DMS79 (cell line): Measurements from ENCODE around the gene RAE1.

Experiments
- DNase-seq: peaks from one replicate; lab custom pipeline; 2025; lab: John Stamatoyannopoulos, UW

Gene RAE1

GRCh38 chr20:57372157-57372556 lies 21.1 kb downstream of the RAE1 start:
- no peak for DNase-seq

DNA sequence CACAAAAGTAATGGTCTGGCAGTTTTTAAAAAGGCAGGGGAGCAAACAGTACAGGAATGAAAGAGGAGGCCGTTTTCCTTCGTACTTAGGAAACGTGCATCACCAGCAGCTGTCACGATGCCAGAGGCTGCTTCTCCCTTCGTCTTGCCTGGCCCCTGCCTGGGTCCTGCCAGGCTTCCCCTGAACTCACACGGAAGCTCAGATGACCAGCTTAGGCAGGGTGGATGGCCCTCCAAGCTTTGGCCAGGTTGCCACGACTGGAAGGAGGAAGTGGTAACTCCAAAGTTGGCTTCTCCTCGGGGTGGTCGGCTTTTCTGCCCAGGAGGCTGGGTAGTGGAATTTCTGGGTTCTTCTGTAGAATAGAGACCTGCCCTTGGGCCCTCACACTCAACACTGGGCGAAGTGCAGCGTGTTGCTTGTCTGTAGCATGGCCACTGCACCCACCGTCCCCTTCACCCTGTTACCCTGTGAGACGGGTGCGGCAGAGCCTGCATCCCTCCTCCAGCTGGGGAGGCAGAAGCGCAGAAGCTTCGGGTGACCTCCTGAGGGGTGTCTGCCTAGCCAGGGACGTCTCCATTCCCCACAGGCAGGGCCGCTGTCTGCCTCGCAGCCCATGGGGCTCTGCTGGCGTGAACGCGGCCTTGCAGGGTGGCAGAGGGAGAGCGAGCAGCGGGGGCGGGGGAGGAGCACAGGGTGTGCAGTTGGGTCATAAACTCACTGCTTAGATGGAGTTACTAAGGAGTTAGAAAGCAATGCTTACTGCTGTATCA lies 21.7 kb downstream of the RAE1 start:
- DNase-seq: no peak

DNA sequence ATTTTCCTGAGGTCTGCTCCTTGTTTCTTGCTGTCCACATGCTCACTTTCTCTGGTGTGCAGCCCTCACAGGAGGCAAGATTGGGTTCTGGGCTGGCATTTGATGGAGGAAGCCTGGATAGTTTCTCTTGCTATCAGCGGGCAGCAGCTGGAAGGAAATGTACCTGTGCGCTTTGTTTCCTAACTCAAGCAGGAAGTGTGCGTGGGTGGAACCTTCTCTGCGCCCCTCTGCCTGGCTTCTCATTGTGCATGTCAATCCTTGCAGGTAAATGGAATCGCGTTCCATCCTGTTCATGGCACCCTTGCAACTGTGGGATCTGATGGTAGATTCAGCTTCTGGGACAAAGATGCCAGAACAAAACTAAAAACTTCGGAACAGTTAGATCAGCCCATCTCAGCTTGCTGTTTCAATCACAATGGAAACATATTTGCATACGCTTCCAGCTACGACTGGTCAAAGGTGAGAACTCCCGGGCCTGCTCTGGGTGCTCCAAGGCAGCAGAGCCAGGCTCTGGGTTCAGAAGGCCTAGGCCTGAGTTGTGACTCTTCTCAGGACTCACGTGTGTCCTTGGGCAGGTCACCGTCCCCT lies 23.4 kb downstream of the RAE1 start:
- DNase-seq: no peak

DNA sequence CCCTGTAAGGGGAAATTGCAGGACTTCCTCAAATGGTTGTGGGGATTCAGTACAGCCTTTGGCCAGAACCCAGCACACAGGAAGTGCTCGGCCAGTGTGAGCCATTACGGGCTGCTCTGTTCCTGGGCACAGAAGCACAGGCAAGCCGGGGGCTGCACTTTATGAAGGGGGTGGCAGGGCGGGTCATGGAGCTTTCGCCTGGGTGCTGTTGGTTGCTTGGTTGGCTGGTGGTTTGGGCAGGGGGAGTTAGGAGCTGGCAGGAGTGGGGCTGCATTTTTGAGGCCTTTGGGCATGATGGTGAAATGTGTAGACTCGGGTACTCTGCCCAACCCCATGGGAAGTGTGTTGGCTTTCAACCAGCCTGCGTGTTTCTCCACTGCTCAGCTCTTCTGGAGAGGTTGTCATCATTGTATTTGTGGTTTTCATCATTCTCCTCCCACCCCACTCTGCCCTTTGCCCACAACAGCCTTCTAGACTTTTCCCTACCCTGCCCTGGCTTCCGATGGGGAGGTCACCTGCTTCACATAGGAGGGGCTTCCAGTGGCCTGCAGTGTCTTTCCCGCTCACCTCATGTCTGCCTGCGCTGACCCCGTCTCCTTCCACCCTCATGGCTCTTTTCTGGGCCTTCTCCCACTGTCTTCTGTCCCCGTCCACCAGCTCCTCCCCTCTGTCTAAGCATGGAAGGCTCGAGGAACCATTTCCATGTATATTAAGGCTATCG lies 24.0 kb downstream of the RAE1 start:
- DNase-seq: no peak

DNA sequence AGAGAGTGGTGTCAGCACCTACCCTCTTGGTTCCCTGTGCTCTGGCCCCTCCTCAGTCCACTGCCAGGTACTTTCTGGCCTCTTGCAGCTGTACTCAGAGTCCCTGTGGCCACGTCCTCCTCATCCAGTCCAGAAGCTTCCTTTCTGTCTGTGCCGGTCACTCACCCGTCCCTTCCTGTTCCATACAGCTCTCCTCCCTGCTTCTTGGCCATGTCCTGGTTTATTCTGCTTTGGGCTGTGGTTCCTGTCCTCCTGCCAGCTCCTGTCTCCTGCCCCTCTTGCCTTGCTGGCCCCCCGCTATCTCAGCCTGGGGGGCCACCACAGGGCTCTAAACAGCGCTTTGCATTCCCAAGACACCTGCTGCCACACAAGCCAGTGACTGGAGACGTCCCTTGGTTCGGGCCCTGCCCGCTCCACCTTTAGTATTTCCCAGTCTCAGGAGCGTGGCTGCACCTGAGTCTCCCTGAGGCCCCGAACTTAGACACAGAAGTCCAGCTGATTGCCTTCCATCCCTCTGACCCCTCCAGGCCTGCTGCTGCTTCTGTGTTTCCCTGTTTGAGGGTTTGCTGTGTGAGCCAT lies 24.7 kb downstream of the RAE1 start:
- DNase-seq: no peak

DNA sequence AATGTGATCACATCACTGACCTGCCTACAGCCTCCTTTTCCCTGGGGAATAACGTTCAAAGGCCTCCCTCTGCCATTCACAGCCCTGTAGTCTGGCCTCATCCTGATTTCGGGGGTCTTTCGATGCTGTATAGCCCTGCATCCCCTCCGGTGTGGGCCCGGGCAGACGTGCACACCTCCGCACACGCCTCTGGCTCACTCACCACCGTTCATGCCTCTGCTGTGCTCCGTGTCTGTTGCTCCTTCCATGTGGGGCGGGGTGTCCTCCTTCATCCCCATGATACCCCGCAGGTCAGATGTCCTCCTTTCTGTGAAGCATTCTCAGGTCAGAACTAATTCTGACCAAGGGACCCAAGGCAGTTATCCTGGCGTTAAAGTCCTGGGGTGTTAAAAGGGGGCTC lies 26.3 kb downstream of the RAE1 start:
- DNase-seq: no peak

- no peak for DNase-seq
Observed at GRCh38 chr20:57378107-57378506, 27.1 kb downstream of the RAE1 start.

GRCh38 chr20:57378646-57379262 lies 27.7 kb downstream of the RAE1 start:
- DNase-seq: no peak

- no peak for DNase-seq
Observed at GRCh38 chr20:57379263-57379647, 28.2 kb downstream of the RAE1 start.

- DNase-seq: no peak
Observed at GRCh38 chr20:57380081-57380750, 29.2 kb downstream of the RAE1 start.

DNA sequence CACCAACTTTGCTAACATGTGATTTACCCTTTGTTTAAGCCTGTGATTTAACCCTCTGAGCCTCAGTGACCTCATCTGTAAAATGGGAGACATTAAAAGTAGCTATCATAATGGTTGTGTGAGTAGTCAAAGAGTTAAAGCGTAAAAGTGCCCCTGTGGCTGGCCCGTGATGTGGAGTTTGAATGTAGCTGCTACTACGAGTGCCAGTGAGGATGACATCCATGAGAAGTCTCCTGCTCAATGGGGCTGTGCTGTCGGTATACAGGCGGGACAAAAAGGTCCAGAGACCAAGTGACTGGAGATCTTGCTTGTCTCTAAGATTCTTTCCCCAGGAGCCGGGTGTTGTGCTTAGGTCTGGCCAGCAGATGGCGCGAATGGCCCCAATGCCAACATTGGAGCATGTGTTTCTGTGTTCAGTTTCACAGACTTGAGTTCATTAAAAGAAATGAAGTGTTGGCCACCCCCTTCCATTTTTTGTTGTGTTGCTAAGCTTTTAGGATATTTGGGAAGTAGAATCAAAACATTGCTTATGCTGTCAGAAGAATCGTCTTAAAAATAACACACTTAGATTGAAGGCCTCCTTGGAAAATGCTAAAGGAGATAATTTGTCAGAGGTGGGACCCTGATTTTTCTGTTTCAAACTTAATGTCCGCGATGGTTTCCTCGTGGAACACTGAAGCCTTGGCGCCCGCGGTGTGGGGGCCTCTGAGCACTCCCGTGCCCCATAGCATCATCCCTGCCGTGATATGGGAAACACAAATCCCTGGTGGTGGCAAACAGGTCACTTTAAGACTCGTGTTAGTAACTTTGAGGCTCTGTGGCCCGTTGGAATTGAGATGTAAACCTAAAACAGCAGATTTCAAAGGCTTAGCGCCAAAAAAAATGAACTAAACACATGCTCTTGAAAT lies 30.8 kb downstream of the RAE1 start:
- DNase-seq: peak; percentile 26

DNA sequence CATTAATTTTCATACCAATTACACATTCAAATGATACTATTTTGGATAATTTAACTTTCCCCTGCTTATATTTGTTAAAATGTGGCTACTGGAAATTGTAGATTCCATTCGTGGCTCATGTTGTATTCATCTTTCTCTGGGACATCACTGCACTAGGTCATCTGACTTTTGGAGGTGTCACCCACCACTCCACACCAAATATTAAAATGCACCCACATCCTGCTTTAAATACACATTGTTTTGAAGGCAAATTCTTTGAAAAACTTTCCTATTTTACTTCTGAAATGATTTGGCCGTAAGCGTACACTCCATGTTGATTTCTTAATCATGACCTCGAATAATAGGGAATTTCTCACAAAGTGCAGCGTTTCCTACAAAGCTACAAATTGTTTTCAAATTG lies 31.5 kb downstream of the RAE1 start:
- no peak for DNase-seq

- no peak for DNase-seq
Observed at GRCh38 chr20:57383447-57384347, 32.6 kb downstream of the RAE1 start.

- no peak for DNase-seq
Observed at GRCh38 chr20:57384486-57384885, 33.4 kb downstream of the RAE1 start.

GRCh38 chr20:57384953-57385761 lies 34.1 kb downstream of the RAE1 start:
- no peak for DNase-seq

GRCh38 chr20:57385940-57386339 lies 34.9 kb downstream of the RAE1 start:
- no peak for DNase-seq

DNA sequence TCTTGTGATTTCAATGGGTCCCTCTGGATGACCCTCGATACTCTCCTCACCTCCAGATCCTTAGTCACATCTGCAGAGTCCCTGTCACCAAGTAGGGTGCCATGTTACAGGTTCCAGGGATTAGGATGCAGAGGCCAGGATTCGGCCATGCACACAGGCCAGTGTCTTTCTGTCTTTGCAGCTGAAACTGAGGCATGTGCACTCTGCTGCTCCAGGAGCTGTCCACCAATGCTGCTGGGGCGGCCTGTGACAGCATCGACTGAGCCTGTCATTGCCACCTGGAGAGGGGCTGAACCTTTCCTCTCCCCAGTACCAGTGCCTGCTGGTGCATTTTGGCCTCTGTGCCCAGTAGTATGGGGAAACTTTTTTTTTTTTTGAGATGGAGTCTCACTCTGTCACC lies 35.7 kb downstream of the RAE1 start:
- DNase-seq: no peak

DNA sequence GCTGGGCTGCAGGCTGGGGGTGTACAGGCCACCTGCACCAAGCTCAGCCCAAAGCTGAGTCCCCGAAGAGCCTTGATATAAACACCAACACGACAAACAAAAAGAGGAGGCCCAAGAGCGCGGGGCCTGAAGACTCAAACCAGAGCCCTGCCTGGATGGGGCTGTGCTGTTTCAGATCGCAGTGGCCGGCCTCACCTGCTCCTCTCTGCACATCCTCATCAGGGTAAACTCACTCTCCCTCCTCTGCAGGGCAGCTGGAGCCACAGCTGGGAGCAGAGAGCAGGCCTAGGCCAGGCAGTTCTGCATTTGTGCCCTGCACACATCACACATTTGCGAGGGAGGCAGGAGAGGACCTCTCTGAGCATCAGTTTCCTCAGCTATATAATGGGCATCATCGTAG lies 36.4 kb downstream of the RAE1 start:
- DNase-seq: no peak

DNA sequence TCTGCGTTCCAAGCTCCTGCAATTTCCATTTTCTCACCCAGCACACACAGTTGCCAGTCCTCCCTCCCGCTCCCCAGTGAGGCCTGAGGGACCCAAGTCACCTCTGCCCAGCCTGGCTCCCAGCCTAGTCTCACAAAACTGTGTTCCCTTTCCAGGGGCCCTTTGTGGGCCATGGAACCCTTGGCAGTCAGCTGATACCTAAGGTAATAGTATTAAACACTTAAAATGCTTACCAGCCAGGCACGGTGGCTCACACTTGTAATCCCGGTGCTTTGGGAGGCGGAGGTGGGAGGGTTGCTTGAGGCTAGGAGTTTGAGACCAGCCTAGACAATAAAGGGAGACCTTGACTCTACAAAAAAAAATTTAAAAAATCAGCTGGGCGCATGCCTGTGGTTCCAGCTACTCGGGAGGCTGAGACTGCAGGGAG lies 36.9 kb downstream of the RAE1 start:
- no peak for DNase-seq
